HG03575 (cell line): ENCODE results near the gene SLC8B1.

Source experiments
- ATAC-seq: cut with Tn5 transposase; IDR thresholded peaks from one replicate; pipeline ENCODE4 v1.9.1; 2021; ENCODE audit not compliant: unreplicated experiment, insufficient number of reproducible peaks, low FRiP score; ENCODE audit errors: extremely low read depth

Gene SLC8B1

GRCh38 chr12:113278633-113279032 is 56.3 kb downstream of the SLC8B1 start:
- no peak for ATAC-seq

DNA sequence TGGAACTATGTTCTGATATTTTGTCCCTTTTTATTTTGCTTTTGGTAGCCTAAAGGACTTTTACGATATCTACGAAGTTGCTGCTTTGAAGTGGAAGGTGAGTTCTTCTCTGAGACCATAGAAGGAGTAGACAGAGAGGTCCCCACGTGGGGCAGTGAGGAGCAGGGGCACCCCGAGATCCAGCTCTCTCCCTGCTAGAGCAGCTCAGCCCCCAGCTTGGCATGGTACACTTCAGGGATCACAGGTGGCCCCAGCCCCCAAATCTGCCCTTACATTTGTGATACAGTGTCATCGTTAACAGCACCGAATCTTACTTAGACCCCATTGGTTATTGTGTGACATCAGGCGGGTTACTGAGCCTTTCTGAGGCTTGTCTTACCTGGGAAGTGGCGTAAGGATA is 56.8 kb downstream of the SLC8B1 start:
- no peak for ATAC-seq

- ATAC-seq = no peak
These were observed 57.4 kb downstream of the SLC8B1 start for GRCh38 chr12:113277511-113277910.

DNA sequence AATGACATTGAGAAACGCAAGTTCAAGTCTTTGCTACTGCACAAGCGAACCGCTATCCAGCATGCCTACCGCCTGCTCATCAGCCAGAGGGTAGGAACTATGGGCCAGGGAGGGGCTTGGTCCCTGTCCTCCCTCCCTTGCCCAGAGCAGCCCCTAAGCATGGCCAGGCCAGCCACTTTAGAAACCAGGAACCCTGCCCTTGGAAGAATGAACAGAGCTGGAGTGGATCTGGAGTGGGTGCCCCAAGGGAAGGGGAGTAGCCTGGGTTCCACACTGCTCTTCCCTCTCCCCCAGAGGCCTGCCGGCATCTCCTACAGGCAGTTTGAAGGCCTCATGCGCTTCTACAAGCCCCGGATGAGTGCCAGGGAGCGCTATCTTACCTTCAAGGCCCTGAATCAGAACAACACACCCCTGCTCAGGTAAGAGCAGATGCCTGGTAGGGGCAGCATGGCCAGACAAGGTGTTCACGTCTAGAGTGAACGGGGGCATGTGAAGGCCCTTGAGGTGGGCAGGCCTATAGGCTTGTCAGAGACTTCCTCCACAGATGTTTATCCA is 57.9 kb downstream of the SLC8B1 start:
- no peak for ATAC-seq

DNA sequence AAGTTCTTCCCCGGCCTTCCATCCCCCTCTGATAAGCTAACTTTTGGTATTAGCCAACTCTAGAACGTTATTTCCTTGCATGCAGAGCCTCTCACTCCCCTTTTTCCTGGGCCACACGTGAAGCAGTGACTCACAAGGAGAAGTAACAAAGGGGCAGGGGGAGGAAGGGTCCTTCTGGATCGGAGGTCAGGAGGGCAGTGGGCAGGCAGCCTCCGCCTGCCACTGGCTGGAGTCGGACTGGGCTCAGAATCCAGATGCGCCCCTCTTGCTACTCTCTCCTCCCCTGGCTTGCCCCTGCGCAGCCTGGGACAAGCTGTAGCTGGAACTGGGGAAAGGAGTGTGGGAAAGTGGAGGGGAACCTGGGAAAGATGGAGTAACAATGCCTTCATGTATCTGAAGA is 58.6 kb downstream of the SLC8B1 start:
- no peak for ATAC-seq

- no peak for ATAC-seq
These were observed 60.1 kb downstream of the SLC8B1 start for GRCh38 chr12:113274848-113275247.

GRCh38 chr12:113273053-113273725 is 61.7 kb downstream of the SLC8B1 start:
- no peak for ATAC-seq

- no peak for ATAC-seq
These were observed 62.9 kb downstream of the SLC8B1 start for GRCh38 chr12:113271853-113272561.

DNA sequence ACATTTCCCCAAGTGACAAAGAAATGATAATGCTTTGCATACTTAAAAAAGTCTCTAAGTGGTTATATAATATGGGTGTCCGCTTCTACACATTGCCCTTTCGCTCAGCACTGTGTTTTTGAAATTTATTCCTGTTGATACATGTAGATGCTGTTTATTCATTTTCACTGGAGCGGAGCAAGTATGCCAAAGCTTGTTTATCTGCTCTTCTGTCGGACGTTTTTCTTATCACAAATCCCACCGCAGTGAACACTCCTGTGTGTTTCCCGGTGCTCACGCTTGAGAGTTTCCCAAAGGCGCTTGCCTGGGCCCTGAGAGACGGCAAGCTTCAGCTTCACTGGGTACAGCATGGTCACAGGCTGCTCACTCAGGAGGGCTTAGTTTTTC is 63.5 kb downstream of the SLC8B1 start:
- ATAC-seq = no peak

DNA sequence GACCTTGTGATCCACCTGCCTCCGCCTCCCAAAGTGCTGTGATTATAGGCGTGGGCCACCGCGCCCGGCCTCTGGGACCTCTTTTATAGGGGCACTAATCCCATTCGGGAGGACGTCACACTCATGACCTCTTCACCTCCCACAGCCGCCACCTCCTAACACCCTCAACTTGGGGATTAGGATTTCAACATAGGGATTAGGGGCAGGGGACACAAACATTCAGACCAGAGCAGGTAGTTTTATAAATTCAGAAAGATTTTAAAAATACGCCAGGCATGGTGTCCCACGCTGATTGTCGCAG is 64.2 kb downstream of the SLC8B1 start:
- ATAC-seq = no peak

GRCh38 chr12:113269257-113269943 is 65.5 kb downstream of the SLC8B1 start:
- no peak for ATAC-seq

DNA sequence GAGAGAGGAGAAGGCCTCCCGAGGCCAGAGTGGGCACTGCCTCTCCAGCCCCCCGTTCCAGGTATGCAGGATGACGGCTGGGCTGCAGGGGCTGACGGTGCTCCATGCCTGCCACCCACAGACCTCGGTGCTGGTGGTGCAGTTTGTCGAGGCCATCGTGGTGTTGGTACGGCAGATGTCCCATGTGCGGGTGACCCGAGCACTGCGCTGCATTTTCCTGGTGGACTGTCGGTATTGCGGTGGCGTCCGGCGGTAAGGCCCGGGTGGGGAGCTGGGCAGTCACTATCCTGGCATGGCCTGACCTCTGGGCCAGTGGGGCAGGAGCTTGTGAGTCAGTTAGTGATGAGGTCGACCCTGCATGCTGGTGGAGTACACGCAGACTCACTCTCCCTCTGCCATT is 66.3 kb downstream of the SLC8B1 start:
- no peak for ATAC-seq

DNA sequence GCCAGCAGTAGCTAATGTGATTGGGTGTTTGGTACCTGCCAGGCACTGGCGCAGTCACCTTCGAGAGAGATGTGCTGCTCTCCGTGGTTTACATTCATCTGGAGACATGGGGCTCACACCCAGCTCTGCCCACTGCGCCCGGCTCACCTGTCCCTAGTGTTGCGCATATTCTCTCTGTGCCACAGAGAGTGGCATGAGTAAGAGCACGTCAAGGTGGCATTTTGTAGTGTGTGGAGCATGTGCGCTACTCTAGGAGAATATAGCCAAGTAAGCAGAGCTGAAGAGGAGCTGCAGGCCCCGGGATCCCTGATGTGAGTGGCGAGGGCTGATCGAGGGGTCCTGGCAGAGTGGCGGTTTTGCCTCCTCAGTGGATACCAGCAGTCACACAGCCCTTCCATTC is 66.8 kb downstream of the SLC8B1 start:
- ATAC-seq = no peak

- ATAC-seq = no peak
These were observed 67.3 kb downstream of the SLC8B1 start for GRCh38 chr12:113267621-113268020.

DNA sequence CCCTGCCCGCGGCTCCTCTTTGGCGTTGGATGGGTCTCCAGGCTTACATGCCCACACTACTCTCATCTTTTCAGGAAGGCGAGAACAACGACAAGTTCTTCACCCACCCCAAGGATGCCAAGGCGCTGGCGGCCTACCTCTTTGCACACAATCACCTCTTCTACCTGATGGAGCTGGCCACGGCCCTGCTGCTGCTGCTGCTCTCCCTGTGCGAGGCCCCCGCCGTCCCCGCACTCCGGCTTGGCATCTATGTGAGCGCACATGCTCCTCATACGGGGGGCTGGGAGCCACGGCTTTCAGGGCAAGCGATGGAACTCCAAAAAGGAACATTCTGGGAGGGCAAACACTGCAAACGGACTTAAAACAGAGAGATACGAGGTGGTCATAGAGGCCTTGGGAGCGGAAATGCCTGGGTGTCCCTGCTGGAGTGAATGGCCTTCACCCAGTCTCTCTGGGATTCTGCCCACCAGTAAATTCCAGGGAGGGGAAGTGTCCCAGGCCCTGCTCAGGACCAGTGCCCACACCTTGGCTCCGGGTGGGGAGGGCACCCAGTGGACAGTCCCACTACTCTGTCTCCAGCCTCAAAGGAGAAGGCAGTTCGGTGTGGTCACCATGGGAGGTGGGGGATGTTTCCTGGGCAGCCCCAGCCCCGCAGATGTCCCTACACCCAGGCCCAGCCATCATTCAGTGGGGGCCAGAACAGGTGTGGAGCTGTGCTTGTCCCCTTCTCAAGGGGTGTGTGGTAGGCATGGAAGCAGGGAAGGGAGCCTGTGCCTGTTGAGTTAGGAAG is 68.6 kb downstream of the SLC8B1 start:
- no peak for ATAC-seq

DNA sequence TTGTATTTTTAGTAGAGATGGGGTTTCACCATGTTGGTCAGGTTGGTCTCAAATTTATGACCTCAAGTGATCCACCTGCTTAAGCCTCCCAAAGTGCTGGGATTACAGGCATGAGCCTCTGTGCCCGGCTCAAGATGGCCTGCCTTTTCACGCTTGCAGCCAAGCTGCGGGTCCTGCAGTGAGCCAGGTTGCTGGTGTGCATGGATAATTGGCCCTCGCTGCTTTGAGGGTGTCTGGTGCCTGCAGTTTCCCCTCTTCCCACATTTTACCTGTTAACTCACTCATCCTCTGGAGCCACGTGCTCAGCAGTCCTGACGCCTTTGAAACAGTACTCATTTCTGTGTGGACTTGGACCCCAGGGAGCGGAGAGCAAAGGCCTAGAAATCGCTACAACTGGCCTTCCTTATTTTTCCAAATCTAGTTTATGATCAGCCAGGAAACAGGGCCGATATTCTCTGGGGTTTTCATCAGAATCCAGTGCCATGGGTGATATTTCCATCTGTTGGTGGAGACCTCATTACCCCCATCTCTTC is 71.4 kb downstream of the SLC8B1 start:
- ATAC-seq = no peak

DNA sequence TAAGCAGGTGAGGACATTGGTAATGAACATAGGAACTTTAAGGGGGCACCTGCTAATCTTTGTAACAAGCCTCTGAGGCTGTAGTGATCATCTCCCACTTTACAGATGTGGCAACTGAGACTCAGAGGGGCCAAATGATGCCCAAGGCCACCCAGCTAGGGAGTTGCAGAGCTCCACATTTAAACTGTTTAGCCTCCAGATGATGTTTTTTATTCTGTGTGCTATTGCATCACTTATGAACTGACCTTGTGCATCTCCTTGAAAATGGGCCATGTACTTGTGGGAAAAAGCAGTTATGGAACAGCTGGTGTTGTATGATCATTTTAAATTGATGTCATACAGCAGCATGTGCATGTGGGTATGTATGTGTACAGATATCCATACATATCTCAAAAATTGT is 72.2 kb downstream of the SLC8B1 start:
- ATAC-seq = no peak

GRCh38 chr12:113261847-113262470 is 73.0 kb downstream of the SLC8B1 start:
- ATAC-seq = no peak
